ENCODE results near the gene CYTH1. TPM values are rescaled to one million over a fixed set of nuclear protein-coding genes. Genes with fewer than 3 reads are reported as not detected.

Gene CYTH1
- total RNA-seq, 1 donor from 2014 or later = 80.8 TPM

DNA sequence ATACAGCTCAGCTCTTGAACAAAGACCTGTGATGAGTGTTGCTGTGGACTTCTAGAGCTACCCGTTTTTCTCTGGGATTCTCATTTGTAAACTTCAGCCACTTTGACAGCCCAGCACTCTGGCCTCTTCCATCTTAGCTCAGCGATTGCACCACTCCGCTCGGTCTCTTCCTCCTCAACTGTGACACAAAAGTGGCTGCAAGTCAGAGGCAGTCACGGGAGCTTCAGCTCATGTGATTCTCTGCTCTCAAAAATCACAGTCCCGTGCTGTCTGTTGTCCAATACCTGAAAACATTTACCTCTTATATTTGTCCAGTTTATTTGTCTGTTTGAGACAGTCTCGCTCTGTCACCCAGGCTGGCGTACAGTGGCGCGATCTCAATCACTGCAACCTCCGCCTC, 129.2 kb downstream of the CYTH1 start:
- TF ChIP-seq, protein P1, sequence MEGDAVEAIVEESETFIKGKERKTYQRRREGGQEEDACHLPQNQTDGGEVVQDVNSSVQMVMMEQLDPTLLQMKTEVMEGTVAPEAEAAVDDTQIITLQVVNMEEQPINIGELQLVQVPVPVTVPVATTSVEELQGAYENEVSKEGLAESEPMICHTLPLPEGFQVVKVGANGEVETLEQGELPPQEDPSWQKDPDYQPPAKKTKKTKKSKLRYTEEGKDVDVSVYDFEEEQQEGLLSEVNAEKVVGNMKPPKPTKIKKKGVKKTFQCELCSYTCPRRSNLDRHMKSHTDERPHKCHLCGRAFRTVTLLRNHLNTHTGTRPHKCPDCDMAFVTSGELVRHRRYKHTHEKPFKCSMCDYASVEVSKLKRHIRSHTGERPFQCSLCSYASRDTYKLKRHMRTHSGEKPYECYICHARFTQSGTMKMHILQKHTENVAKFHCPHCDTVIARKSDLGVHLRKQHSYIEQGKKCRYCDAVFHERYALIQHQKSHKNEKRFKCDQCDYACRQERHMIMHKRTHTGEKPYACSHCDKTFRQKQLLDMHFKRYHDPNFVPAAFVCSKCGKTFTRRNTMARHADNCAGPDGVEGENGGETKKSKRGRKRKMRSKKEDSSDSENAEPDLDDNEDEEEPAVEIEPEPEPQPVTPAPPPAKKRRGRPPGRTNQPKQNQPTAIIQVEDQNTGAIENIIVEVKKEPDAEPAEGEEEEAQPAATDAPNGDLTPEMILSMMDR (IDR thresholded peaks at IDR 0.05) = no peak
- Mint-ChIP-seq H3K4me1 (ENCODE audit: low read depth) (peaks cover 61% of the 10 kb centered on the region), H3K27me3 (ENCODE audit: low read depth) (no peaks in the 10 kb centered on the region), H3K36me3 (ENCODE audit: low read depth) (no peaks in the 10 kb centered on the region), H3K4me3 (ENCODE audit: unreplicated experiment) (no peak overlapping the region), H3K27ac (ENCODE audit: unreplicated experiment) (peak overlapping the region; percentile 69), H3K9me3 (ENCODE audit: low read depth) (no peaks in the 10 kb centered on the region)
- DNase-seq (ENCODE audit: low spot score) = no peak

DNA sequence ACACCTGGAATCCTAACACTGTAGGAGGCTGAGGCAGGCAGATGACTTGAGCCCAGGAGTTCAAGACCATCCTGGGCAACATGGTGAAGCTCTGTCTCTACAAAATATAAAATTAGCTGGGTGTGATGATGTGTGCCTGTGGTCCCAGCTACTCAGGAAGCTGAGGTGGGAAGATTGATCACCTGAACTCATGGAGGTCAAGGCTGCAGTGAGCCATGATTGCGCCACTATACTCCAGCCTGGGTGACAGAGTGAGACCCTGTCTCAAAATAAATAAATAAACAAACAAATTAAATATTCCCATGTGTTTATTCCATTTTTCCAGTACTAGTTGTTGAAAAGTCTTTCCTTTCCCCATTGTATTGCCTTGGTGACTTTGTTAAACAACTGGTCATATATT, 130.0 kb downstream of the CYTH1 start:
- TF ChIP-seq, protein P1 (IDR thresholded peaks at IDR 0.05) = no peak
- no peak for DNase-seq (ENCODE audit: low spot score)
- no peaks in the 10 kb centered on the region for H3K27me3 Mint-ChIP-seq (ENCODE audit: low read depth)
- H3K4me1 Mint-ChIP-seq (ENCODE audit: low read depth) = peaks cover 55% of the 10 kb centered on the region
- H3K27ac Mint-ChIP-seq (ENCODE audit: unreplicated experiment) = peak overlapping the region; percentile 90
- no peak overlapping the region for H3K4me3 Mint-ChIP-seq (ENCODE audit: unreplicated experiment)
- H3K9me3 Mint-ChIP-seq (ENCODE audit: low read depth) = no peaks in the 10 kb centered on the region
- H3K36me3 Mint-ChIP-seq (ENCODE audit: low read depth) = no peaks in the 10 kb centered on the region

DNA sequence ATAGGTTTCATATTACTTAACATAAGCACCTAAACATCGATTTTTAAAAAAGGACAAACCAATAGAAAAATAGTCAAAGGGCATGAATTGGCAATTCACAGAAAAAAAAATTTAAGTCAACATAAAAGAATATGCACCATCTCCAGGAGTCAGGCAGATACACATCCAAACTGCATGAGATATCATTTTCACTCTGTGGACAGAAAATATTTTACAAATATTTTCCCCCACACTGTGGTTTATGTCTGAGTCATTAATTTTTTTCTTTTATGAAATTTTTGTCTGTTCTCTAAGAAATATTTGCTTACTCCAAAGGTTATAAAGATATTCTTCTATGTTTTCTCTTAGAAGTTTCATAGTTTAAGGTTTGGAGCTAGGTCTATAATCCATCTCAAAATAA, 130.5 kb downstream of the CYTH1 start:
- TF ChIP-seq, protein P1 (IDR thresholded peaks at IDR 0.05) = no peak
- Mint-ChIP-seq H3K36me3 (ENCODE audit: low read depth) (no peaks in the 10 kb centered on the region), H3K27me3 (ENCODE audit: low read depth) (no peaks in the 10 kb centered on the region), H3K4me3 (ENCODE audit: unreplicated experiment) (no peak overlapping the region), H3K9me3 (ENCODE audit: low read depth) (no peaks in the 10 kb centered on the region), H3K27ac (ENCODE audit: unreplicated experiment) (peak overlapping the region; percentile 90), H3K4me1 (ENCODE audit: low read depth) (peaks cover 55% of the 10 kb centered on the region)
- DNase-seq (ENCODE audit: low spot score) = no peak

DNA sequence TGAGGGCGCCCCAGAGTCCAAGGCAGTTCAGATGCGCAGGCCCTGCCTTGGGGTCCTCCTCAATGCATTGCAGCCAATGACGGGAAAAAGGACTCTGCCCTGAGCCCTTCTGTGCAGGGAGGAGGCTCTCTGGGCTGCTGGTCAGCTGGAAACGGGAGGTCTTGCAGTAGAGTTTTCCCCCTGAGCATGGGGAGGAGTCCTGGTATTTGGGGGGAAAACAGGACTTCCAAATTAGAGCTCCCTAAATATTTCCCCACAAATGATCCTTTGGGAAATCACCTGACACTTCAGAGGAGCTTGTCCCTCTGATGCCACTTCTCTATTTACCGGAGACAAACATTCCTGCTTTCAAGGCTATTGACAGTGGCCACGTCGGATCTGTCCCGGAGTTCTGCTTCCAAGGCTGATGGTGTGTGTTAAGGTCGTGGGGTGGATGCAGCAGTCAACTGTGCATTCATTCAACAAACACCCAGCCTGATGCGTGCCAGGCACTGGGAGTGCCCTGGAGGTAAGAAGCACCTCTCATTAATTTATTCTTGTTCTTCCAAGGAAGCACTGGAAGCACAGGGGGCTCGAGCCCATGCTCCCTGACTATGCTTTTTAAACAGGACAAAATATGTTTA, 131.9 kb downstream of the CYTH1 start:
- Mint-ChIP-seq H3K4me3 (ENCODE audit: unreplicated experiment) (no peak overlapping the region), H3K27me3 (ENCODE audit: low read depth) (no peaks in the 10 kb centered on the region), H3K27ac (ENCODE audit: unreplicated experiment) (no peak overlapping the region), H3K36me3 (ENCODE audit: low read depth) (no peaks in the 10 kb centered on the region), H3K4me1 (ENCODE audit: low read depth) (peaks cover 55% of the 10 kb centered on the region), H3K9me3 (ENCODE audit: low read depth) (no peaks in the 10 kb centered on the region)
- no peak for DNase-seq (ENCODE audit: low spot score)
- TF ChIP-seq, protein P1 (IDR thresholded peaks at IDR 0.05) = no peak

DNA sequence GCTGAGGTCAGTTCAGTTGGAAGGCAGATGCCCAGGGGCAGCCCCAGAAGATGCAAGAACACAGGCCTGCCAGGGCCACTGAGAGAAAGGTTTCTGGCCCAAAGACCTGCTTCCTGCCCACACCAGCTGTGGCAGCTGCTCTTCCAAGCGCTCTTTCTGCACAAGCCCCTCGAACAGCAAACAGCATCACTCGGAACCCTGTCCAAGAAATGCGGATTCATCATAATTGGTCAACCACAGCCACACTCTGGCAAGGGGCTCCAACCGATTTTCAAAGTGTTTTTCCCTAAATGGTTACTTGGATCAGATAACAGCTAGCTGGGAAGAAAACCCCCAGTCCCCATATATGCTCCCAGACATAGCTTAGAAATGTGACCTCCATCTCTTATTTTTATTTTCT, 133.8 kb downstream of the CYTH1 start:
- no peak overlapping the region for H3K4me3 Mint-ChIP-seq (ENCODE audit: unreplicated experiment)
- H3K27me3 Mint-ChIP-seq (ENCODE audit: low read depth) = no peaks in the 10 kb centered on the region
- H3K4me1 Mint-ChIP-seq (ENCODE audit: low read depth) = peaks cover 41% of the 10 kb centered on the region
- H3K27ac Mint-ChIP-seq (ENCODE audit: unreplicated experiment) = no peak overlapping the region
- H3K9me3 Mint-ChIP-seq (ENCODE audit: low read depth) = no peaks in the 10 kb centered on the region
- no peak for DNase-seq (ENCODE audit: low spot score)
- TF ChIP-seq, protein P1 (IDR thresholded peaks at IDR 0.05) = no peak
- H3K36me3 Mint-ChIP-seq (ENCODE audit: low read depth) = no peaks in the 10 kb centered on the region
